Measurements from ENCODE around the gene CACNA1A.

The CACNA1A gene

GRCh38 chr19:13396250-13397080, 109.8 kb downstream of the CACNA1A start:
- Histone ChIP-seq H3K9me3 (replicated peaks; ENCODE audit: insufficient read depth, low read length) (no peaks in the 10 kb centered on the region), H3K79me2 (ENCODE audit: low read length) (no peaks in the 10 kb centered on the region), H2AFZ (ENCODE audit: low read length) (no peak overlapping the region), H3K9me2 (replicated peaks; ENCODE audit: insufficient read depth, low read length) (no peaks in the 10 kb centered on the region), H3K4me2 (ENCODE audit: low read depth, low read length) (no peak overlapping the region), H4K20me1 (ENCODE audit: insufficient read depth, low read length) (no peaks in the 10 kb centered on the region), H3K9ac (ENCODE audit: low read length) (no peak overlapping the region), H3K27ac (ENCODE audit: low read length) (no peak overlapping the region), H3K36me3 (replicated peaks; ENCODE audit: insufficient read depth, low read length) (no peaks in the 10 kb centered on the region), H3K4me3 (ENCODE audit: low read length) (no peak overlapping the region), H3F3A (ENCODE audit: insufficient read depth, low read length) (no peaks in the 10 kb centered on the region), H3K27me3 (replicated peaks; ENCODE audit: insufficient read depth, low read length) (peaks cover 77% of the 10 kb centered on the region), H3K4me1 (ENCODE audit: low read length) (no peaks in the 10 kb centered on the region)
- DNase-seq: no peak
- TF ChIP-seq EZH2phosphoT487 (IDR thresholded peaks at IDR 0.05; ENCODE audit: low read length) (no peak), EZH2 (optimal IDR thresholded peaks at IDR 0.05; ENCODE audit: low read depth, low read length) (no peak), CTCF (IDR thresholded peaks at IDR 0.05; ENCODE audit: low read length) (no peak)

GRCh38 chr19:13382633-13382938, 123.7 kb downstream of the CACNA1A start:
- no peaks in the 10 kb centered on the region for H3F3A ChIP-seq (ENCODE audit: insufficient read depth, low read length)
- DNase-seq: no peak
- peaks cover 66% of the 10 kb centered on the region for H3K27me3 ChIP-seq (replicated peaks; ENCODE audit: insufficient read depth, low read length)
- H3K4me3 ChIP-seq (ENCODE audit: low read length): no peak overlapping the region
- H3K4me1 ChIP-seq (ENCODE audit: low read length): no peaks in the 10 kb centered on the region
- no peak for TF ChIP-seq EZH2phosphoT487 (IDR thresholded peaks at IDR 0.05; ENCODE audit: low read length)
- TF ChIP-seq CTCF (IDR thresholded peaks at IDR 0.05; ENCODE audit: low read length): no peak
- no peak for TF ChIP-seq EZH2 (optimal IDR thresholded peaks at IDR 0.05; ENCODE audit: low read depth, low read length)
- no peaks in the 10 kb centered on the region for H3K9me2 ChIP-seq (replicated peaks; ENCODE audit: insufficient read depth, low read length)
- H3K79me2 ChIP-seq (ENCODE audit: low read length): no peaks in the 10 kb centered on the region
- H3K4me2 ChIP-seq (ENCODE audit: low read depth, low read length): no peak overlapping the region
- no peaks in the 10 kb centered on the region for H3K9me3 ChIP-seq (replicated peaks; ENCODE audit: insufficient read depth, low read length)
- H3K36me3 ChIP-seq (replicated peaks; ENCODE audit: insufficient read depth, low read length): no peaks in the 10 kb centered on the region
- H3K9ac ChIP-seq (ENCODE audit: low read length): no peak overlapping the region
- no peaks in the 10 kb centered on the region for H4K20me1 ChIP-seq (ENCODE audit: insufficient read depth, low read length)
- H3K27ac ChIP-seq (ENCODE audit: low read length): no peak overlapping the region
- H2AFZ ChIP-seq (ENCODE audit: low read length): no peak overlapping the region

- Histone ChIP-seq H3K36me3 (replicated peaks; ENCODE audit: insufficient read depth, low read length) (no peaks in the 10 kb centered on the region), H3K9ac (ENCODE audit: low read length) (no peak overlapping the region), H3K4me1 (ENCODE audit: low read length) (no peaks in the 10 kb centered on the region), H3F3A (ENCODE audit: insufficient read depth, low read length) (no peaks in the 10 kb centered on the region), H3K27ac (ENCODE audit: low read length) (no peak overlapping the region), H3K79me2 (ENCODE audit: low read length) (no peaks in the 10 kb centered on the region), H3K4me2 (ENCODE audit: low read depth, low read length) (no peak overlapping the region), H3K4me3 (ENCODE audit: low read length) (no peak overlapping the region), H3K9me2 (replicated peaks; ENCODE audit: insufficient read depth, low read length) (no peaks in the 10 kb centered on the region), H4K20me1 (ENCODE audit: insufficient read depth, low read length) (no peaks in the 10 kb centered on the region), H3K27me3 (replicated peaks; ENCODE audit: insufficient read depth, low read length) (peaks cover 60% of the 10 kb centered on the region), H2AFZ (ENCODE audit: low read length) (no peak overlapping the region), H3K9me3 (replicated peaks; ENCODE audit: insufficient read depth, low read length) (no peaks in the 10 kb centered on the region)
- no peak for DNase-seq
- no peak for TF ChIP-seq EZH2 (optimal IDR thresholded peaks at IDR 0.05; ENCODE audit: low read depth, low read length)
- no peak for TF ChIP-seq EZH2phosphoT487 (IDR thresholded peaks at IDR 0.05; ENCODE audit: low read length)
- TF ChIP-seq CTCF (IDR thresholded peaks at IDR 0.05; ENCODE audit: low read length): no peak
Measured at GRCh38 chr19:13381827-13382632, 124.2 kb downstream of the CACNA1A start.

All from MM.1S (cell line).